ENCODE data around the gene NPPA. TPM values are rescaled to one million over a fixed set of nuclear protein-coding genes. Genes with fewer than 3 reads are reported as not detected.

NPPA gene
- total RNA-seq, 1 experiment from 2014 or later: not detected

- Histone ChIP-seq H3K4me2 (no peak overlapping the region), H3F3A (ENCODE audit: insufficient read depth, low read depth) (no peaks in the 10 kb centered on the region), H3K79me2 (ENCODE audit: low read depth) (no peaks in the 10 kb centered on the region), H3K4me3 (no peak overlapping the region), H3K9me2 (ENCODE audit: insufficient read depth) (no peaks in the 10 kb centered on the region), H3K9me3 (ENCODE audit: insufficient read depth, low read depth) (no peaks in the 10 kb centered on the region), H2AFZ (no peak overlapping the region), H3K27ac (no peak overlapping the region), H3K27me3 (ENCODE audit: insufficient read depth, low read depth) (0 out of 2 replicates have a peak, but pooled peaks cover 3% of the 10 kb centered on the region), H3K4me1 (replicated peaks; ENCODE audit: insufficient read depth) (no peaks in the 10 kb centered on the region), H4K20me1 (ENCODE audit: insufficient read depth) (no peaks in the 10 kb centered on the region), H3K36me3 (ENCODE audit: low read depth) (no peaks in the 10 kb centered on the region)
- intact Hi-C loops (cut with micrococcal nuclease; ENCODE audit: unreplicated experiment): no loop called here
- ChIA-PET CTCF (interaction anchor here (0.6 kb wide), 1 partner anchor 24 kb away, joined by 4 read pairs; no protein-coding TSS in a partner anchor), POLR2A (ENCODE audit: unreplicated experiment) (no interaction called here)
- no peak for TF ChIP-seq EZH2 (IDR thresholded peaks at IDR 0.05; ENCODE audit: low read depth)
- DNase-seq: no peak
- BruUV-seq (replicated peaks): no TSS peak
Observed at GRCh38 chr1:11887666-11888007, 40.1 kb upstream of the NPPA start.

- H2AFZ ChIP-seq: no peak overlapping the region
- H3K36me3 ChIP-seq (ENCODE audit: low read depth): no peaks in the 10 kb centered on the region
- no peak overlapping the region for H3K4me2 ChIP-seq
- no TSS peak for BruUV-seq (replicated peaks)
- no peak overlapping the region for H3K27ac ChIP-seq
- H3K4me1 ChIP-seq (replicated peaks; ENCODE audit: insufficient read depth): no peaks in the 10 kb centered on the region
- ChIA-PET CTCF (interaction anchor here (0.6 kb wide), 1 partner anchor 24 kb away, joined by 4 read pairs; no protein-coding TSS in a partner anchor), POLR2A (ENCODE audit: unreplicated experiment) (no interaction called here)
- H4K20me1 ChIP-seq (ENCODE audit: insufficient read depth): no peaks in the 10 kb centered on the region
- no peaks in the 10 kb centered on the region for H3F3A ChIP-seq (ENCODE audit: insufficient read depth, low read depth)
- H3K9me2 ChIP-seq (ENCODE audit: insufficient read depth): no peaks in the 10 kb centered on the region
- no peak overlapping the region for H3K4me3 ChIP-seq
- DNase-seq: no peak
- no peaks in the 10 kb centered on the region for H3K9me3 ChIP-seq (ENCODE audit: insufficient read depth, low read depth)
- no peaks in the 10 kb centered on the region for H3K79me2 ChIP-seq (ENCODE audit: low read depth)
- TF ChIP-seq EZH2 (IDR thresholded peaks at IDR 0.05; ENCODE audit: low read depth): no peak
- no peak for TF ChIP-seq CTCF (conservative IDR thresholded peaks at IDR 0.05)
- intact Hi-C loops (cut with micrococcal nuclease; ENCODE audit: unreplicated experiment): no loop called here
- 0 out of 2 replicates have a peak, but pooled peaks cover 3% of the 10 kb centered on the region for H3K27me3 ChIP-seq (ENCODE audit: insufficient read depth, low read depth)
Observed at GRCh38 chr1:11886986-11887665, 39.5 kb upstream of the NPPA start.

- Histone ChIP-seq H3F3A (ENCODE audit: insufficient read depth, low read depth) (no peaks in the 10 kb centered on the region), H3K9me2 (ENCODE audit: insufficient read depth) (no peaks in the 10 kb centered on the region), H3K79me2 (ENCODE audit: low read depth) (no peaks in the 10 kb centered on the region), H4K20me1 (ENCODE audit: insufficient read depth) (no peaks in the 10 kb centered on the region), H3K4me1 (replicated peaks; ENCODE audit: insufficient read depth) (no peaks in the 10 kb centered on the region), H3K4me3 (no peak overlapping the region), H2AFZ (no peak overlapping the region), H3K9me3 (ENCODE audit: insufficient read depth, low read depth) (no peaks in the 10 kb centered on the region), H3K36me3 (ENCODE audit: low read depth) (no peaks in the 10 kb centered on the region), H3K27me3 (ENCODE audit: insufficient read depth, low read depth) (0 out of 2 replicates have a peak, but pooled peaks cover 3% of the 10 kb centered on the region), H3K27ac (no peak overlapping the region), H3K4me2 (no peak overlapping the region)
- CTCF ChIA-PET: no interaction called here
- no peak for DNase-seq
- no TSS peak for BruUV-seq (replicated peaks)
- POLR2A ChIA-PET (ENCODE audit: unreplicated experiment): no interaction called here
- intact Hi-C loops (cut with micrococcal nuclease; ENCODE audit: unreplicated experiment): no loop called here
- no peak for TF ChIP-seq EZH2 (IDR thresholded peaks at IDR 0.05; ENCODE audit: low read depth)
- TF ChIP-seq CTCF (conservative IDR thresholded peaks at IDR 0.05): no peak
Observed at GRCh38 chr1:11885916-11886315, 38.3 kb upstream of the NPPA start.
